GM12864 (cell line): ENCODE measurements around the gene OXSR1.

ENCODE experiments used
- DNase-seq: peaks from one replicate; pipeline ENCODE4 v3.0.0-alpha.2; 2011; ENCODE audit warnings: low read depth
- H3K4me3 ChIP-seq: 2 replicates; pipeline ENCODE4 v1.5.1; 2011; ENCODE audit warnings: mild to moderate bottlenecking, low read depth, low read length, control low read depth
- CTCF ChIP-seq: IDR thresholded peaks from 2 replicates; pipeline ENCODE4 v1.5.1; 2011; ENCODE audit warnings: low read depth, mild to moderate bottlenecking, moderate library complexity, low read length, control low read depth, inconsistent platforms; ENCODE audit errors: missing control alignments

The OXSR1 gene

DNA sequence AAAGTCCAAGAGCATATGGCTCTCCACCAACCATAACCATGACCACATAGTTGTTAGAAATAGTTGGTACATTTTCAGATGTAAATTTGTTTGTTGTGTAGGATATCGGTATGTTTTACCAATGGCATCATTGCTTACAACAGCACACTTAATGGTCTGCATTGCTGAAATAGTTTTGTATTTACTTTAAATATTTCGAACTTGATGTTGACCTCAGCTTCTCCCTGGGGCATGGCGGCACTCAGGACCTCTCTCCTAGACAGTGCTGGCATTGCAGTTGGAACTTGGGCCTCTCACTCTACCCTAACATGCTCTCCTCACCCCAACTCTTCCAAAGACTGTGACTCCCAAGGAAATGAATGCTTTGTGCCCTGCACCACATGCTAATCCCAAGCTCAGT is 105.3 kb downstream of the OXSR1 start:
- DNase-seq, result no peak
- no peak overlapping the region for H3K4me3 ChIP-seq
- no peak for TF ChIP-seq CTCF

GRCh38 chr3:38271553-38271952 is 106.2 kb downstream of the OXSR1 start:
- no peak overlapping the region for H3K4me3 ChIP-seq

DNA sequence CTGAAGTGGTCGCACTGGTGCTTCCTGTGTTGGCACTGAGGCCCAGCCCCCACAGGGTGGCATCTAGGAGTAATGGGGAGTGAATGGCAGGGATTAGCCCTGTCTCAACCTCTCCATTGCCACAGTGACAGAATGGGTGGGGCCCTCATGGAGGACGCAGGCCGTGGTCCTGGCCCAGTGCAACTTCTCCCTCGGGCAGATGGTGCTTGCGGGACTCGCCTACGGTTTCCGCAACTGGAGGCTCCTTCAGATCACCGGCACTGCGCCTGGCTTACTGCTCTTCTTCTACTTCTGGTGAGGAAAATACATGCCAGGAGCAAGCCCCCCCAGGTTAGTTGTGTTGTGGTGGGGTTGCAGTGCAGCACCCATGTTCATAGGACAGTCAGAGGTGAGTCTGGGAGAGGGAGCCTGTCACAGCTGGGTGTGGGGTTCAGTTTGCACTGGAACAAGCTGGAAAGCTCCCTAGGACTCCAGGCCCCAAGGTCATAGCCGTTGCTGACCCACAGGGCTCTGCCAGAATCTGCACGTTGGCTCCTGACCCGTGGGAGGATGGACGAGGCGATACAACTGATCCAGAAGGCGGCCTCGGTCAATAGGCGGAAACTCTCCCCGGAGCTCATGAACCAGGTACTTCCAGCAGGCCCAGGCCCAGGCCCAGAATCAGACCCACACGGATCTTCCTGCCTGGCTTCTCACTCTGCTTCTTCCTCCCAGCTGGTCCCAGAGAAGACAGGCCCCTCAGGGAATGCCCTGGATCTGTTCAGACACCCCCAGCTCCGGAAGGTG is 109.7 kb downstream of the OXSR1 start:
- no peak for DNase-seq

More at GRCh38 chr3:38271553-38271952, 106.2 kb downstream of the OXSR1 start:
- no peak for TF ChIP-seq CTCF
- DNase-seq, result no peak

DNA sequence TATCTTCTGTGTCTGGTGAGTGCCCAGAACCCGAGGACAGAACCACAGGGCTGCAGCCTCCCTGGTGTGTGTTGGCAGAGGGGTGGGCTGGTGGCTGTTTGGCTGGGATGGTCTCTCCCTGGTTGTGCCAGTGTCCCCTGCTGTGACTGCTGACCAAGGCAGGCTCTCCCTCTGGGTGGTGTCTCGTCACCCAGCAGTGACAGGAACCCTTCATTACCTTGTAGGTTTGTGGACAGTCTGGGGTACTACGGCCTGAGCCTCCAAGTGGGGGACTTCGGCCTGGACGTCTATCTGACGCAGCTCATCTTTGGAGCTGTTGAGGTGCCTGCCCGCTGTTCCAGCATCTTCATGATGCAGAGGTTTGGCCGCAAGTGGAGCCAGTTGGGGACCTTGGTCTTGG is 110.3 kb downstream of the OXSR1 start:
- no peak for TF ChIP-seq CTCF
- DNase-seq, result no peak

More for the DNA sequence above, 109.7 kb downstream of the OXSR1 start:
- TF ChIP-seq CTCF, result no peak
- no peak overlapping the region for H3K4me3 ChIP-seq

GRCh38 chr3:38276081-38276916 is 111.0 kb downstream of the OXSR1 start:
- no peak overlapping the region for H3K4me3 ChIP-seq
- no peak for DNase-seq
- no peak for TF ChIP-seq CTCF

More for the DNA sequence above, 110.3 kb downstream of the OXSR1 start:
- no peak overlapping the region for H3K4me3 ChIP-seq

DNA sequence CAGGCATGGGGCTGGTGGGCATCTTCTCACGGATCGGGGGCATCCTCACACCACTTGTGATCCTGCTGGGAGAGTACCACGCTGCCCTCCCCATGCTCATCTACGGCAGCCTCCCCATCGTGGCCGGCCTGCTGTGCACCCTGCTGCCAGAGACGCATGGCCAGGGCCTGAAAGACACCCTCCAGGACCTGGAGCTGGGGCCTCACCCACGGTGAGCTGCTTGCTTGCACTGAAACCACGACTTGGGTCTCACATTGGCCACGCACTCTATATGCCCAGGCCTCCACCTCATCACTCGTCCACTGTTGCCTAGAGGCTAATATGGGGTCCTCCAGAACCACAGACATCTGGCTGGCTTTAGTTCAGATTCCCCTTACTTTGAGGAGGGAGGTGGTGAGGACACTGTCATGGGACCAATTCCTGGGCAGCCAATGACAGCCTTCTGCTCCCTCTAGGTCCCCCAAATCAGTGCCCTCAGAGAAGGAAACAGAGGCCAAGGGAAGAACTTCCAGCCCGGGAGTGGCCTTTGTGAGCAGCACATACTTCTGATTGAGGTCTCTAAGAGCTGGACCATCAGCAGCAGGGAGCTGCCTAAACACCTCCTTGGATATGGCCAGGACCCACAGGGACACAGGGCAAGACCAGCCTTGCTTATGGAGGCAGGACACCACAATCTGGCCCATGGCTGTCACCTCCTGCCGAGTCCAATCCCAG is 111.7 kb downstream of the OXSR1 start:
- no peak for DNase-seq
- no peak overlapping the region for H3K4me3 ChIP-seq
- TF ChIP-seq CTCF, result no peak
